Type B pancreatic cell (in vitro differentiated cells): ENCODE results near the gene LAMA5. TPM values are rescaled to one million over a fixed set of nuclear protein-coding genes. Genes with fewer than 3 reads are reported as not detected.

ENCODE experiments used
- DNase-seq: peaks from one replicate; pipeline ENCODE4 v3.0.0; 2021; ENCODE audit warnings: mixed read lengths; ENCODE audit not compliant: unreplicated experiment; ENCODE audit errors: extremely low spot score
- H3K27ac Mint-ChIP-seq: 2 replicates; pipeline ENCODE4 v1.8.0; 2021; ENCODE audit warnings: mild to moderate bottlenecking, mixed read lengths
- H3K27me3 Mint-ChIP-seq: 2 replicates; pipeline ENCODE4 v1.8.0; 2021; ENCODE audit warnings: mixed read lengths
- H3K36me3 Mint-ChIP-seq: 2 replicates; pipeline ENCODE4 v1.8.0; 2021; ENCODE audit warnings: mixed read lengths
- H3K4me1 Mint-ChIP-seq: one replicate; pipeline ENCODE4 v1.8.0; 2021; ENCODE audit warnings: mixed read lengths; ENCODE audit not compliant: unreplicated experiment
- H3K4me3 Mint-ChIP-seq: 2 replicates; pipeline ENCODE4 v1.8.0; 2021; ENCODE audit warnings: mild to moderate bottlenecking, mixed read lengths
- H3K9me3 Mint-ChIP-seq: 2 replicates; pipeline ENCODE4 v1.8.0; 2021; ENCODE audit warnings: mixed read lengths
- CTCF ChIP-seq: fragments of 200-600 bp; sonication (generic); conservative IDR thresholded peaks from 2 replicates; pipeline ENCODE4 v1.5.0; 2021; ENCODE audit warnings: antibody characterized with exemption, mild to moderate bottlenecking
- total RNA-seq: library from RNA; stranded (reverse); gene quantifications from 2 replicates; pipeline ENCODE4 v1.2.1, GENCODE V29; 2021; ENCODE audit warnings: low replicate concordance

Gene LAMA5
- total RNA-seq, 1 donor from 2014 or later: 246 TPM

GRCh38 chr20:62276439-62276838 lies 90.7 kb downstream of the LAMA5 start:
- H3K4me1 Mint-ChIP-seq: peaks cover 3% of the 10 kb centered on the region
- no peak overlapping the region for H3K27ac Mint-ChIP-seq
- DNase-seq: no peak
- H3K36me3 Mint-ChIP-seq: peaks cover 8% of the 10 kb centered on the region
- no peak overlapping the region for H3K4me3 Mint-ChIP-seq
- no peaks in the 10 kb centered on the region for H3K27me3 Mint-ChIP-seq
- no peak for TF ChIP-seq CTCF
- no peaks in the 10 kb centered on the region for H3K9me3 Mint-ChIP-seq

- Mint-ChIP-seq H3K36me3 (peaks cover 6% of the 10 kb centered on the region), H3K4me3 (no peak overlapping the region), H3K27ac (no peak overlapping the region), H3K9me3 (no peaks in the 10 kb centered on the region), H3K27me3 (no peaks in the 10 kb centered on the region), H3K4me1 (peaks cover 3% of the 10 kb centered on the region)
- no peak for DNase-seq
- TF ChIP-seq CTCF: no peak
These were observed 91.9 kb downstream of the LAMA5 start for GRCh38 chr20:62275219-62275618.

GRCh38 chr20:62274332-62274950 lies 92.7 kb downstream of the LAMA5 start:
- Mint-ChIP-seq H3K36me3 (peaks cover 6% of the 10 kb centered on the region), H3K27me3 (no peaks in the 10 kb centered on the region), H3K4me3 (no peak overlapping the region), H3K27ac (peak overlapping the region; percentile 37), H3K4me1 (peaks cover 3% of the 10 kb centered on the region), H3K9me3 (no peaks in the 10 kb centered on the region)
- TF ChIP-seq CTCF: no peak
- no peak for DNase-seq

GRCh38 chr20:62273416-62273815 lies 93.7 kb downstream of the LAMA5 start:
- H3K27me3 Mint-ChIP-seq: no peaks in the 10 kb centered on the region
- H3K36me3 Mint-ChIP-seq: peaks cover 6% of the 10 kb centered on the region
- H3K4me1 Mint-ChIP-seq: peaks cover 3% of the 10 kb centered on the region
- no peak overlapping the region for H3K4me3 Mint-ChIP-seq
- no peak for TF ChIP-seq CTCF
- no peak overlapping the region for H3K27ac Mint-ChIP-seq
- DNase-seq: no peak
- H3K9me3 Mint-ChIP-seq: no peaks in the 10 kb centered on the region

GRCh38 chr20:62272200-62272599 lies 94.9 kb downstream of the LAMA5 start:
- no peak overlapping the region for H3K4me3 Mint-ChIP-seq
- no peak overlapping the region for H3K27ac Mint-ChIP-seq
- no peaks in the 10 kb centered on the region for H3K9me3 Mint-ChIP-seq
- H3K4me1 Mint-ChIP-seq: peaks cover 3% of the 10 kb centered on the region
- DNase-seq: no peak
- no peaks in the 10 kb centered on the region for H3K27me3 Mint-ChIP-seq
- no peak for TF ChIP-seq CTCF
- peaks cover 9% of the 10 kb centered on the region for H3K36me3 Mint-ChIP-seq

GRCh38 chr20:62269871-62270270 lies 97.2 kb downstream of the LAMA5 start:
- peaks cover 15% of the 10 kb centered on the region for H3K36me3 Mint-ChIP-seq
- no peak overlapping the region for H3K4me3 Mint-ChIP-seq
- DNase-seq: no peak
- no peak overlapping the region for H3K27ac Mint-ChIP-seq
- no peak for TF ChIP-seq CTCF
- no peaks in the 10 kb centered on the region for H3K27me3 Mint-ChIP-seq
- H3K9me3 Mint-ChIP-seq: no peaks in the 10 kb centered on the region
- peaks cover 3% of the 10 kb centered on the region for H3K4me1 Mint-ChIP-seq
